Activated T-cell treated with anti-CD3 and anti-CD28 coated beads for 24 hours (primary cell): Measurements from ENCODE around the gene SLC4A3.
A peak's percentile ranks its signal among the peaks of the same experiment; 100 is the strongest.

ENCODE experiments used
- DNase-seq: peaks from one replicate; pipeline ENCODE4 v3.0.0-alpha.2; 2020; ENCODE audit warnings: low read depth

SLC4A3 gene

GRCh38 chr2:219633276-219634065 is 6.0 kb downstream of the SLC4A3 start:
- DNase-seq: no peak

GRCh38 chr2:219634171-219634940 is 6.9 kb downstream of the SLC4A3 start:
- no peak for DNase-seq

GRCh38 chr2:219634951-219635751 is 7.7 kb downstream of the SLC4A3 start:
- DNase-seq: no peak

GRCh38 chr2:219636144-219636915 is 8.9 kb downstream of the SLC4A3 start:
- DNase-seq: no peak

GRCh38 chr2:219636941-219637841 is 9.8 kb downstream of the SLC4A3 start:
- DNase-seq: no peak

GRCh38 chr2:219637842-219638185 is 10.4 kb downstream of the SLC4A3 start:
- no peak for DNase-seq

- no peak for DNase-seq
Observed at GRCh38 chr2:219638217-219638947, 11.0 kb downstream of the SLC4A3 start.

GRCh38 chr2:219638948-219639755 is 11.7 kb downstream of the SLC4A3 start:
- no peak for DNase-seq

GRCh38 chr2:219641390-219642068 is 14.1 kb downstream of the SLC4A3 start:
- no peak for DNase-seq

GRCh38 chr2:219642069-219642454 is 14.6 kb downstream of the SLC4A3 start:
- no peak for DNase-seq

- DNase-seq: peak; percentile 84
Observed at GRCh38 chr2:219642465-219643083, 15.1 kb downstream of the SLC4A3 start.

- no peak for DNase-seq
Observed at GRCh38 chr2:219643084-219643473, 15.6 kb downstream of the SLC4A3 start.

GRCh38 chr2:219643788-219644398 is 16.5 kb downstream of the SLC4A3 start:
- no peak for DNase-seq

- no peak for DNase-seq
Observed at GRCh38 chr2:219644801-219645480, 17.5 kb downstream of the SLC4A3 start.

- DNase-seq: no peak
Observed at GRCh38 chr2:219645631-219646527, 18.4 kb downstream of the SLC4A3 start.

- DNase-seq: no peak
Observed at GRCh38 chr2:219648176-219648575, 20.7 kb downstream of the SLC4A3 start.
